C4-2B (cell line): ENCODE results near the gene CFAP99.

ENCODE experiments used
- CTCF ChIP-seq: fragments of 450-650 bp; conservative IDR thresholded peaks from 2 replicates; pipeline ENCODE4 v1.5.1; 2017; ENCODE audit warnings: mild to moderate bottlenecking
- ZFX ChIP-seq: fragments of 450-650 bp; IDR thresholded peaks from 2 replicates; pipeline ENCODE4 v1.6.1; 2017

GRCh38 chr4:2482192-2482591 lies 63.4 kb downstream of the CFAP99 start:
- TF ChIP-seq CTCF: no peak
- TF ChIP-seq ZFX: no peak
